DND-41 (cell line): ENCODE results near the gene DDX3Y.

Experiments used
- ATAC-seq: fragments of 200-7000 bp; cut with Tn5 transposase; 3 replicates; pipeline ENCODE4 v1.9.1; 2021; ENCODE audit warnings: low read depth; ENCODE audit not compliant: insufficient read depth
- DNase-seq: peaks from one replicate; pipeline ENCODE4 v3.0.0-alpha.2; 2020
- H2AFZ ChIP-seq: 2 replicates; pipeline ENCODE4 v1.6.0; 2012; ENCODE audit warnings: low read depth, low read length
- H3K27ac ChIP-seq: 2 replicates; pipeline ENCODE4 v1.5.1; 2012; ENCODE audit warnings: low read length, inconsistent platforms
- H3K27me3 ChIP-seq: fragments of 200-600 bp; sonication (generic); 2 replicates; pipeline ENCODE4 v1.6.0; 2012; ENCODE audit warnings: low read length, mild to moderate bottlenecking, inconsistent platforms; ENCODE audit not compliant: insufficient read depth, poor library complexity
- H3K36me3 ChIP-seq: 2 replicates; pipeline ENCODE4 v1.5.1; 2012; ENCODE audit warnings: low read length, inconsistent platforms; ENCODE audit not compliant: insufficient read depth
- H3K4me1 ChIP-seq: 2 replicates; pipeline ENCODE4 v1.5.1; 2012; ENCODE audit warnings: mild to moderate bottlenecking, low read length; ENCODE audit not compliant: insufficient read depth
- H3K4me2 ChIP-seq: 2 replicates; pipeline ENCODE4 v1.6.0; 2012; ENCODE audit warnings: mild to moderate bottlenecking, moderate library complexity, low read length, inconsistent platforms; ENCODE audit not compliant: insufficient read depth
- H3K4me3 ChIP-seq, 2 experiments: fragments of 200-600 bp in 1 of 2; shearing (Covaris generic) in 1 of 2; 2 replicates each; pipeline ENCODE4 v1.5.1; 2012 to 2016; ENCODE audit warnings: inconsistent platforms in 2 of 2, low read length in 2 of 2, mild to moderate bottlenecking in 2 of 2, low read depth in 1 of 2, moderate library complexity in 1 of 2
- H3K79me2 ChIP-seq: 2 replicates; pipeline ENCODE4 v1.6.0; 2012; ENCODE audit warnings: low read length, inconsistent platforms; ENCODE audit not compliant: insufficient read depth
- H3K9ac ChIP-seq: 2 replicates; pipeline ENCODE4 v1.6.0; 2012; ENCODE audit warnings: low read depth, mild to moderate bottlenecking, inconsistent platforms, low read length, moderate library complexity
- H3K9me3 ChIP-seq: 2 replicates; pipeline ENCODE4 v1.5.1; 2012; ENCODE audit warnings: low read length, moderate library complexity, mild to moderate bottlenecking, inconsistent platforms; ENCODE audit not compliant: insufficient read depth, severe bottlenecking
- H4K20me1 ChIP-seq: 2 replicates; pipeline ENCODE4 v1.6.0; 2012; ENCODE audit warnings: low read length; ENCODE audit not compliant: insufficient read depth
- CTCF ChIP-seq: IDR thresholded peaks from 2 replicates; pipeline ENCODE4 v1.5.1; 2012; ENCODE audit warnings: borderline replicate concordance, low read length, moderate library complexity, mild to moderate bottlenecking; ENCODE audit not compliant: poor library complexity, severe bottlenecking; ENCODE audit errors: extremely low read depth
- EZH2 ChIP-seq: IDR thresholded peaks from 3 replicates; pipeline ENCODE4 v1.6.1; 2012; ENCODE audit warnings: borderline replicate concordance, low read depth, mild to moderate bottlenecking, moderate library complexity, low read length, inconsistent platforms; ENCODE audit not compliant: severe bottlenecking

The DDX3Y gene

GRCh38 chrY:12913541-12913940, 8.9 kb downstream of the DDX3Y start:
- H3K4me3 ChIP-seq = no peak overlapping the region
- H4K20me1 ChIP-seq = no peaks in the 10 kb centered on the region
- no peak for DNase-seq
- H3K9me3 ChIP-seq = no peaks in the 10 kb centered on the region
- H3K27ac ChIP-seq = no peak overlapping the region
- ATAC-seq = no peak
- H3K36me3 ChIP-seq = peaks cover 87% of the 10 kb centered on the region
- H3K79me2 ChIP-seq = peaks cover 25% of the 10 kb centered on the region
- no peak overlapping the region for H3K9ac ChIP-seq
- H3K4me1 ChIP-seq = peaks cover 7% of the 10 kb centered on the region
- H2AFZ ChIP-seq = no peak overlapping the region
- H3K4me2 ChIP-seq = no peak overlapping the region
- TF ChIP-seq EZH2 = no peak
- no peak for TF ChIP-seq CTCF
- H3K27me3 ChIP-seq = no peaks in the 10 kb centered on the region

GRCh38 chrY:12928043-12928442, 23.4 kb downstream of the DDX3Y start:
- TF ChIP-seq EZH2 = no peak
- TF ChIP-seq CTCF = peak; percentile 21
- Histone ChIP-seq H3K4me1 (no peaks in the 10 kb centered on the region), H3K4me2 (no peak overlapping the region), H3K27ac (no peak overlapping the region), H3K27me3 (no peaks in the 10 kb centered on the region), H3K36me3 (no peaks in the 10 kb centered on the region), H3K79me2 (no peaks in the 10 kb centered on the region), H3K9me3 (no peaks in the 10 kb centered on the region), H3K4me3 (no peak overlapping the region), H2AFZ (no peak overlapping the region), H3K9ac (no peak overlapping the region), H4K20me1 (no peaks in the 10 kb centered on the region)
- DNase-seq (no peak), ATAC-seq (no peak)

- Histone ChIP-seq H2AFZ (no peak overlapping the region), H3K27me3 (no peaks in the 10 kb centered on the region), H3K4me1 (no peaks in the 10 kb centered on the region), H3K27ac (no peak overlapping the region), H3K4me3 (no peak overlapping the region), H4K20me1 (no peaks in the 10 kb centered on the region), H3K9me3 (no peaks in the 10 kb centered on the region), H3K4me2 (no peak overlapping the region), H3K79me2 (no peaks in the 10 kb centered on the region), H3K36me3 (no peaks in the 10 kb centered on the region), H3K9ac (no peak overlapping the region)
- ATAC-seq (no peak), DNase-seq (no peak)
- TF ChIP-seq CTCF (no peak), EZH2 (no peak)
These were observed 37.3 kb downstream of the DDX3Y start for GRCh38 chrY:12941725-12942687.
